Activated CD4-positive, CD25-positive, alpha-beta regulatory T cell treated with anti-CD3 and anti-CD28 coated beads, Interleukin-2, amount 50 U/mL, for 24 hours (primary cell): ENCODE measurements around the gene UBE2F.
"Not testable (repeated sequence)": the region's sequence is repeated elsewhere in the genome, so short reads cannot be mapped to it uniquely, and the experiment has no call there.

ENCODE experiments used
- ATAC-seq, 2 donors: fragments of 150-1000 bp; cut with Tn5 transposase; one replicate each; pipeline ENCODE4 v1.10.0; 2021; ENCODE audit warnings: mild to moderate bottlenecking in 1 of 2, moderate library complexity in 1 of 2

Gene UBE2F

DNA sequence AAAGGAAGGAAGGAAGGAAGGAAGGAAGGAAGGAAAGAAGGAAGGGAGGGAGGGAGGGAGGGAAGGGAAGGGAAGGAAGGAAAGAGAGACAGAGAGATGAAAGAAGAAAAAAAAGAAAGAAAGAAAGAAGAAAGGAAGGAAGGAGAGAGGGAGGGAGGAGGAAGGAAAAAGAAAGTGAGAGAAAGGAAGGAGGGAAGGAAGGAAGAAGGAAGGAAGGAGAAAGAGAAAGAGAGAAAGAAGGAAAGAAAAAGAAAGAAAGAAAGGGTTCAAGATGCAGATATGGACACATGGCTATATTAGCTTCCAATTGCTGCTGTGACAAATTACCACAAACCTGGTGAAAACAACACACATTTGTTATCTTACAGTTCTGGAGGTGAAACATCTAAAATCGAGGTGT lies 20.4 kb upstream of the UBE2F start:
- ATAC-seq = no peak

DNA sequence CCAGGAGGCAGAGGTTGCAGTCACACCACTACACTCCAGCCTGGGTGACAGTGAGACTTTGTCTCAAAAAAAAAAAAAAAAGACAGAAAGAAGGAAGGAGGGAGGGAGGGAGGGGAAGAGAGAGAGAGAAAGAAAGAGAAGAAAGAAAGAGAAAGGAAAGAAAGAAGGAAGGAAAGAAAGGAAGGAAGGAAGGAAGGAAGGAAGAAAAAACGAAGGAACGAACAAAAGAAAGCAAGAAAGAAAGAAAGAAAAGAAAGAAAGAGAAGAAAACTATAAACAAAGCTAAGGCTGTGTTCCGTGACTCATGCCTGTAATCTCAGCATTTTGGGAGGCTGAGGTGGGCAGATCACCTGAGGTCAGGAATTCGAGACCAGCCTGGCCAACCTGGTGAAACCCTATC lies 15.5 kb upstream of the UBE2F start:
- ATAC-seq = not testable (repeated sequence)

DNA sequence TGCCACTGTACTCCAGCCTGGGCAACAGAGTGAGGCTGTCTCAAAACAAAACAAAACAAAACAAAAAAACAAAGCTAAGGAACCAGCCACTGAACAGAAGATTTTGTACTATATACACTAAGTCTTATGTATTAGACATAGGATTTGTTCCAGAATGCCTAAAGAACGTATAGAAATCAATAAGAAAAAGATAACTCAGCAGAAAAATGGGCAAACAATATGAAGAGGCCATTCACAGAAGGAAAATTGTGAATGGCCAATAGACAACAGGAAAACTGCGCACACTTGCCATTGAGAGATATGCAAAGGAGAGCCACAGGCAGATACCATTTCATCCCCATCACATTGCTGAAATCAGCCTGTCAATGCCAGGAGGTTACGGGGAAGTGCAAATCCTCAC lies 14.9 kb upstream of the UBE2F start:
- no peak for ATAC-seq

DNA sequence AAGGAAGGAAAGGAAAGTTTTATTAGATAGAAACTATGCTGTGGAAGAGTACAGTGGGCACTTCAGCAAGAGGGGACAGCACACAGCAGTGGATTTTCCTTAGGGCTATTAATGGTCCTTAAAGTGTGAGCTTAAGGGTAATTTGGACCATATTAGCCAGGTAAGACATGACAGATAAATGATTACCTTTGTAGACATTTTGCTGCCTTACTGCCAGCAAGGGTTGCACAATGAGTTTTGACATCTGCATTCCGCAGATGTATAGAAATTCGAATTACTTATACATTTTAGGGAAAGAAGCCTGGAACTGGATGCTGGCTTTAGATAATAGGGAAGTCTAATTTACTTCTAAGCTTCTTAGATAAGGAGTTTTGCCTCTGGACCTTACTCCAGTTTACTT lies 14.0 kb upstream of the UBE2F start:
- no peak for ATAC-seq

DNA sequence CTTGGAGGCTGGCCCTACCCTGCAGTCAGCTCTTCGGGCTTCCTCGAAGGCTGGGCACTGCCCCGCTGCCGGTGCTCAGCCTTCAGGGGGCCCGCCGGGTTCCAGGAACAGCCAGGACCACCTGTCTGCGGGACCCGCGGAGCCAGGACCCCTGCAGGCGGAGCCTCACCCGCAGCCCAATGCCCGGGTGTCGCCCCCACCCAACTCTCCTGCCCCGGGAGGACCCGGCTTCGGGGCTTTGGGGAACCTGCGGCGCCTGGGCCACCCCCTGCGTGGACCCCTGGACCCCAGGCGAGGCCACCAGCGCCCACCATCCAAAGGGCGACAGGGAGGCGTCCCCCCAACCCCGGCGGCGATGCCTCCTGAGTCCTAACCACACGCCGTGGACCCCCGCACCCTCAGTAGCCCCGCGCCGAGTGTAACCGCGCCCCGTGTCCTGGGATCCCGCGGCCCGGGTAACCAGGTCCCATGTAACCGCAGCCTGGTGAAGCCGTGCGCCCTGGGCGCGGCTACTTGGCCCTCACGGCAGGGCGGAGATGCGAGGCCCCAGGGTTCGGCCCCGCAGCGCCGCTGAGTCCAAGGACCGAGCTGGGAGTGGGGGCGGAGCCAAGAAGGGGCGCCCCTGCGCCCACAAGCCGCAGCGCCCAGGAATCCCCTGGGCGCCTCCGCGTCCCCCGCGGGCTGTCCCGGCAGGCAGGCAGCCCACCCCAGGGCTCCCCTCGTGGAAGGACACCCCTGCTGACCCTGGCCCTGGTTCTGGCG lies 11.0 kb upstream of the UBE2F start:
- ATAC-seq = no peak

DNA sequence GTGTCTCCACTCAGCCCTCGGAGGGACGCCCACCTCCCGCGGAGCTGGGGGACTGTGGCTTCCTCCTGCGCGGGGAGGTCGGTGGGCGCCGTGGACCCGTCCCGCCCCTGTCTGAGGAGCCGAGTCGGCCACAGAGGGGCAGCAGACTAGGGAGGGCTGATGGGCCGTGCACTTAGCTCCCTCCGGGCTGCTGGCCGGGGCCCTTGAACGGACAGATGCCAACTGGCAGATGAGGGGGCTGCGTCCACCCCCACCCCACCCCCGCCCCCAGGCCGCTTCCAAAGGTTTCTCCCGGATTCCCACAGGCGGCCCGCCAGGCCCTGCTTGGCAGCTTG lies 10.4 kb upstream of the UBE2F start:
- no peak for ATAC-seq

DNA sequence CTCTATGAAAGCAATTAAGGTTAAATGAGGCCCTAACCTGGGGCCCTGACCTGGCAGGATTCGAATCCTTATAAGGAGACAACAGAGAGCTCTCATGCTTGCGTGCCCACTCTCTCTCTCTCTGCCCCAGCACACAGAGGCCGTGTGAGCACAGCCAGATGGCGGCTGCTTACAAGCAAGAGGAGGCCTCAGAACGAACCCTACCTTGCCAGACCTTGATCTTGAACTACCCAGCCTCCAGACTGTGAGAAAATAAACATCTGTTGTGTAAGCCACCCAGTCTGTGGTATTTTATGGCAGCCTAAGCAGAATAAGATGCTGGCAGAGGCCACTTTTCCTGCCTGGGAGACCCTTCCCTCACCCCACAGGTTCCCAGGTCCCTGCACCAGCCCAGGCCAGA lies 5.2 kb upstream of the UBE2F start:
- no peak for ATAC-seq

DNA sequence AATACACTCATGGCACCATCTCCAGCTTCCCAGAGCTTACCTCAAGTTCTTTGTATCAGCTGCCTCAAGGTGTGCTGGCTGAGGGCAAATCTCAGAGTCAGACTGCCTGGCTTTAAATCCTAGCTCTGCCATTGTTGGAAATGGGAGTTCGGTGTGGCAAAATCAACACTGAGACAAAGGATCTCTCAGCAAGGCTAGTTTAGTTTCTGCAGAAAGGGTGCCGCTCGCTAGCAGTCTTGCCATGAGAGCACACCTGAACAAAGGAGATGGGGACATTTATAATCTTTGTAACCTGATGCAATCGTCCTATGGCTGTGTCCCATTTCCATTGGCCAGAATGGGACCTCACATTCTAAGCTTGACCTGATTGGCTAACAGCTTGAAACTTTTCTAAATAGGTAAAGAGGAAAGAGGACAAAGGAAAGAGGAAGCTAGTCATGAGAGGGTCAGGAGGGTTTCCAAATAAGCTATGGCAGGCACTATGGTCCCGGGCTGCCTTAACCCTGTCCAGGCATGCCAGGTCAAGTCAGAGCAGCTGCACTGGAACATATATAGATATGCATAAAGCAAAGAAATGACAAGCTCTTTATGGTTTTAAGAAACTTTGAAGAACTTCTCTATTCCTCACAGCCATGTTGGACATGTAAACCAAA lies 4.3 kb upstream of the UBE2F start:
- no peak for ATAC-seq

DNA sequence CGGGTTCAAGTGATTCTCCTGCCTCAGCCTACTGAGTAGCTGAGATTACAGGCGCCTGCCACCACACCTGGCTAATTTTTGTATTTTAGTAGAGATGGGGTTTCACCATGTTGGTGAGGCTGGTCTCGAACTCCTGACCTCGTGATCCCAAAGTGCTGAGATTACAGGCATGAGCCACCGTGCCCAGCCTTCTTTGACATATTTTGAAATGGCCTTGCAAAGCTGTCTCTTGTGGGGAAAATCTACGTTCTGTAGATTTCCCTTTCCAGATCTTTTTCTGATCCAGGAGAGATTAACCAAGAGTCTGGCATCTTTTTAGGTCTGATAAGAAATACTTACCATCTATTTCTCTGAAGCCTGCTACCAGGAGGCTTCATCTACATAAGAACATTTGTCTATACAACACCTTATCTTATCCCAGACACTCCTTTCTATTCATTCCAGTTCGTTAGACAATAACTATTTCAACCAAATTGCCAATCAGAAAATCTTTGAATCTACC lies 3.3 kb upstream of the UBE2F start:
- ATAC-seq = not testable (repeated sequence)

DNA sequence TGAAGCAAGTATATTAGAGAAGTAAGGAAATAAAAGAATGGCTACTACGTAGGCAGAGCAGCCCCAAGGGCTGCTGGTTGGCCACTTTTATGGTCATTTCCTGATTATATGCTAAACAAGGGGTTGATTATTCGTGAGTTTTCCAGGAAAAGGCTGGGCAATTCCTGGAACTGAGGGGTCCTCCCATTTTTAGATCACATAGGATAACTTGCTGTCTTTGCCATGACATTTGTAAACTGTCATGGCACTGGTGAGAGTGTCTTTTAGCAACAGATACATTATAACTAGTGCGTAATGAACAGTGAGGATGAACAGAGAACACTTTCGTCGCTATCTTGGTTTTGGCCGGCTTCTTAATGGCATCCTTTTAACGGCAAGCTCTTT lies 2.6 kb upstream of the UBE2F start:
- ATAC-seq = no peak

DNA sequence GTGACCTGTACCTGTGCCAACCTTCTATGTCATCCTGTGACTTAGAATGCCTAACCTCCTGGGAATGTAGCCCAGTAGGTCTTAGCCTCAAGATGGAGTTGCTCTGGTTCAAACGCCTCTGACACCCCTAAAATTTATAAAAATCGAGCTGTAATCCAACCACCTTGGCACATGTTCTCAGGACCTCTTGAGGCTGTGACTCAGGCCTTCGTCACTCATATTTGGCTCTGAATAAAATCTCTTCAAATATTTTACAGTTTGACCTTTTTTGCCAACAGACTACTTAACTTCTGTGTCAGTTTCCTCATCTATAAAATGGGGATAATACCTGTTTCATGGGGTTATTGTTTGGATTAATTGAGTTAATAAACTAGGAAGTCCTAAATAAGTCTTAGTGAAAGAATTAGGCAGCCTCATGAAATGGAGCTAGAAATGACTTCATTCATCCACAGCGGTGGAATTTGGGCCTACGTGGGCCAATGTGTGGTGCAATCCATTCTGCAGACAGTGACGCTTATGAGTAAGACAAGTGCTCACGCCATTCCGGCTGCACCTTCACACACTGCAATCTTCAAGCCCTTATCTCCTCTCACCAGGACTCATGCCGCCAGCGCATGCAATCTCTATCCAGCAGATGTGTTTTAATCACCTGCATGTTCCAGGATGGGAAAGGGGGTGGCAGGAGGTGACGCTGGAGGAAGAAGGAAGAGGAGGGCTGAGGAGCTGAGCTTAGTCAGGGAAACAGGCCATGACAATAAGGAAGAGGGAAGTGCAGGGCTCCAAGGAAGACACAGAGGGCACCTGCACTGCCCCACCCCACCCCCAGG lies 2.0 kb upstream of the UBE2F start:
- no peak for ATAC-seq

DNA sequence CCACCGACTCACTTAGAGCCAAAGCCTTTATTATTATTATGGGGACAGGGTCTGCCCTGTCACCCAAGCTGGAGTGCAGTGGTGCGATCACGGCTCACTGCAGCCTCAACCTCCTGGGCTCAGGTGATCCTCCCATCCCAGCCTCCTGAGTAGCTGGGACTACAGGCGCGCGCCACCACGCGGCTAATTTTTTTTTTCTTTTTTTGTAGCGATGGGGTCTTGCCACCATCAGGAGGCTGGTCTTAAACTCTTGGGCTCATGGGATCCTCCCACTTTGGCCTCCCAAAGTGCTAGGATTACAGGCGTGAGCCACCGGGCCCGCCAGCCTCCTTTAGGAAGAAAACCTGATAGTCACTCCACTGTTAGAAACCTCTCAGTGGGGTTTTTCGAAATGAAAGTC lies 970 bp upstream of the UBE2F start:
- ATAC-seq = not testable (repeated sequence)

DNA sequence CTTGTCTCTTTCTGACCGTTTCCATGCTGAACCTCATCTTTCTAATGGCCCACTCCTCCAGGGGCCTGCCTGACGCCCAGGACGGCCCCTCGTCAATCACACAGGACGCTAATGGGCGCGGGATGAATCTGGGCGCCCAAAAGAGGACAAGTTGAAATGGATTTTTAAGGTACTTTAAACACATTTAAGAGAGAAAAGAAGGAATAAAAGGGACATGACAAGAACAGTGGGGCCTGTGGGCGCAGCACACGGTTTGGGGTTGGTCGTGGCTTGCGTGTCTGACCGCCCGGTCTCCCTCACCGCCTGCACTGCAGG lies 607 bp upstream of the UBE2F start:
- peak in 1 of 2 donors; percentile 3 for ATAC-seq

DNA sequence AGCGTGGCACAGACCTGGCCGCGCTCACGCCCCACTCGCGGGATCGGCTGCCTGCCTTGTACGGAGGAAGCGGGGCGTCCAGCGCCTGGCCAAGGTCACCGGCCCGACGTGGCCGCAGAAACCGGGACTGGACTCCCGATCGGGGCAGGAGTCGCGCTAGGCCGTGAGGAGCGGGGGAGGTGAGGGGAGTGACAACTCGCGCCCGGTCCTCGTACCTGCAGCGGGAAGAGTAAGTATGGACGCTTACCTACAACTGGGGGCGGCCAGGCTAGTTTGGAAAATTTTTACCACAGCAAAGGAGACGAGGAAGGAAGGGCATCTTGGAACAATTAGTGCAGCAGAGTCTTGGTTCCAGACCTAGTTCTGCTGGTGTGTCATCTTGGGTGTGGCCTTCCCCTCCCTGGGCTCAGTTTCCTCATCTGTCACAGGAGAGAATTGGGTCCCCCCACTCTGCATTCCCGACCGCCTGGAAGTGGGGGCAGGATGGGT lies 693 bp downstream of the UBE2F start:
- ATAC-seq = no peak

DNA sequence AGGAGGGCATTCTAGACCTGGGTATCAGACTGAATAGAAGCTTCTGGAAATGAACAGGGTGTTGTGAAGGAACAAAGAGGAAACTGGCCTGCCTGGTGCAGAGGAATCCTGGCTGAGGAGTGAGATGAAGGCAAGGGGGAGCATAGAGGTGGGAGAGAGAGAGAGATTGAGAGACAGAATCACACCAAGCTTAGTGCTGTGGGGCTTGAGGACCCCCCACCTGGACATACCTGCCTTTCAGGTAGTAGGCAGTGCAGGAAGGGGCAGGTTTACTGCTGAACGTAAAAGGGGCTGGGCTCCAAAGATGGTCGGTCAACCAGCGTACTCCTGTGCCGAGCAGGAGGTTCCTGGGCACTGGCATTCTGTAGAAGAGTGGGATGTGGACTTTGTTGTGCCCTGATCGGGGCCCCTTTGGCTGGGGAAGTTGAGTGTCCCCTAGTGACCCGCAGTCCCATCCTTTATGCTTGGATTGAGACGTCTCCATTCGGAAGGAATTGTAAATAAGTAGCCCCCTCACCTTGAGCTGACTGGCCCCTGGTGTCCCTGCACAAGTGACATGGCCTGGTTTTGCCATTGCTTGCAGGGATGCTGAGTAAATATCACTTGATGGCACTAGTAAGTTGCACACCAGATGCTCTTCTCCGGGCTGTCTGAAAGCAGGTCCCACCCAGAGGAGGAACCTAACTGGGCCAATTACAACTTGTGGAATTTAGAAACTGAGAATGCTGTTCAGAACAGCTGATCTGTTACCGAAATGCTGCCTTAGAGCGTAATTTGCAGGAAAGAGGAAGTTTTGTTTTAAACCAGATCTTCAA lies 1.4 kb downstream of the UBE2F start:
- ATAC-seq = no peak

DNA sequence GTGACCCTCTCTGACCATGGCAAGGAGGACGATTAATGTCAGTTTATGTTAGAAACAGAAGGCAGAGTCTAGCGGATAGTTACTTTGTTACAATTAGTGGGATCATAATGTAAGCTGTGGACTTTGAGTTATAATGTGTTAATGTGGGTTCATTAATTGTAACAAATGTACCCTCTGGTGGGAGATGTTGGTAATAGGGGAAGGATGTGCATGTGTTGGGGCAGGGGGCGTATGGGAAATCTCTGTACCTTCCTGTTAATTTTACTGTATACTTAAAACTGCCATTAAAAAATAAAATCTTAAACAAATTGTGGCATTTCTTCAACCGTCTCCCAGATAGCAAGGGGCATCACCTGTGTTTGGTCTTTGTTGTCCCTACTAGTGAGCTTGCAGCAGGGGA lies 4.8 kb downstream of the UBE2F start:
- no peak for ATAC-seq

DNA sequence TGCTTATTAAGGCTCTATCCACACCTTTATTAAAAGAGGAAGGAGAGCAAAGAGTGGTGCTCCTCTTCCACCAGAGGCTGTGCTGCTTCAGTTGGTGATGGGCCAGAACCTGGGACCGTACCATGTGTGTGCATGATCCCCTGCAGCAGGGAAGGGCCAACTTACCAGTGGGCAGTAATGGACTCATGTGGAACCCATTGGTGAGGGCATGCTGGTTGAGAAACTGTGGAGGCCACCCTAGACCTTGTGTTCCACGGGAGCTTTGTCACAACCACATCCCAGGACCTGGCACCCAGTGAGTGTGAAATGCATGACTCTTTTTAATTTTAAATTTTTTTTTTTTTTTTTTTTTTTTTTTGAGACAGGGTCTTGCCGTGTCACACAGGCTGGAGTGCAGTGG lies 5.4 kb downstream of the UBE2F start:
- no peak for ATAC-seq

DNA sequence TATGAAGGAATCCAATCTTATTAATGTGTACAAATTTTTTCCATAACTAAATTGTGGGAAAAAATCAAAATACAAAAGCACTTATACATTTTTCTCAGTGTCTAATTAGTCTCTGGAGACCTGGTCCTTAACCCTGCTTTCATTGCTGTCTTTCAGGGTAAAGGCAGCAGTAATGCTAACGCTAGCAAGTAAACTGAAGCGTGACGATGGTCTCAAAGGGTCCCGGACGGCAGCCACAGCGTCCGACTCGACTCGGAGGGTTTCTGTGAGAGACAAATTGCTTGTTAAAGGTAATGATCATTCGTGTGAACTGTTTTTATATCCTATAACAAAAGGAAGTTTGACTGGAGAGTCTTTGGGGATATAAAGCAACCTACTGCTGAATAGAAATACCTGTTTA lies 6.1 kb downstream of the UBE2F start:
- no peak for ATAC-seq

DNA sequence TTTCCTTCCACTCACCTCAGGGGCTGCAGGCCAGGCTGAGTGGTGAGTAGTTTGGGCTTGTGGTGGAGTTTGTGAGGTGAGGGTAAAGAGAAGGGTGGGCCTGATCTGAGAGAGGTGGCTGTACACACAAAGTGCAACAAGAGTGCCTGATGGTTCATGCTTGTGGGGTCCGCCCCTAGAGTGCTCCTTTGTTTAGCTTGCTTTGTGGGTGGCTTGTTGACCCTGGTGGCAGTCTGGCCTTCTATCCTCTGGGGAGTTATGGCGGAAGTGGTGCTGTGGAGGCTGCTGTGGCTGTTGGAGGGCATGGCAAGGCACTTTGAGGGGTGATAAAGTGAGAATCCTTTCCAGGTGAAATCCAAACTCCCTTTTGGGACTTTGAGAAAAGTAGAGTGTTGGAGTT lies 10.6 kb downstream of the UBE2F start:
- ATAC-seq = no peak

DNA sequence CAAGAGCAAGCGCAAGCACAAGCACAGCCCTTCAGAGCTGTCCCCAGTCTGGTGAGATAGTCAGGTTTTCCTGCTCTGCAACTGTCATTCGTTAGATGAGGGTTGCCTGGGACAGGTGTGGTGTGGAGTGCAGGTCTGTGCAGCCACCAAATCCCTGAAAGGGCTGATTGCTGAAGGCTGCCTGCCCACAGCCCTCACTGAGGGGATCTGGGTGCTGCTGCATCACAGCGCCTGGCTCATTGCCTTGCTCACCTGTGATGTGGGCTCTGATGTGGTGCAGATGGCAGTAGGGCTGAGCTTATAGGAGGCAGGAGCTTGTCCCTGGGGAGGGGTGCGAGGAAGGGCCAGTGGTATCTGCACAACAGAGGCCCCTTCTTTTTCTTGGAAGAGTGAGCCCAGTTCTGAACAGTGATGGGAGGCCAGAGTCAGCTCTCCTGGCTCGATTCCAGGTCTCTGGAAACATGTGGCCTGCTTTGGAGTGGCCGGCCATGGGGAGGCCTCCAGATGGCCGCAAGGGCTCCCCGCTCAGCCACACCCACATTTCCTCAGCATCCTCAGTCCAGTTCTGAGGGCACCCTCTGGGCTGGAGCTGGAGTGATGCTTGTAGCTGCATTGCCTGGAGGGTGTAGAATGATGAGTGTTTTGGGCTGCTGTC lies 11.4 kb downstream of the UBE2F start:
- no peak for ATAC-seq

DNA sequence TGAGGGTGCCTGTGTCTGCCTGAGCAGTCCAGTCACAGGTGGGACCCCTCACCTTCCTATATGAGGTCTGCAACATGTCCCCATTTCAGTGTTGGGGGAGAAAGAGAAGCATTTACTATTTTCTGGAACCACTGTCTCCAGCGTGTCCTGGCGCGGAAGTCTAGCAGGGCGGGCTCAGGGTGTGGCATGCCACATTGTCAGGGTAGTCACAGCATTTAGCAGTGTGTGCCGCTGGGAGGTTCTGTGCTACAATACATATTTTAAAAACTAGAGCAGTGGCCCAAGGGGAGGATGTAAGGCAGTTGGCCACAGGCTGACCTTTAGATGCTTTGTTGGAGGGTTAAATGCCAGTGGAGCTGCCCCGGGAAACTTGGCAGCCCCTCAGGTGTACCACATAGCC lies 12.5 kb downstream of the UBE2F start:
- no peak for ATAC-seq

DNA sequence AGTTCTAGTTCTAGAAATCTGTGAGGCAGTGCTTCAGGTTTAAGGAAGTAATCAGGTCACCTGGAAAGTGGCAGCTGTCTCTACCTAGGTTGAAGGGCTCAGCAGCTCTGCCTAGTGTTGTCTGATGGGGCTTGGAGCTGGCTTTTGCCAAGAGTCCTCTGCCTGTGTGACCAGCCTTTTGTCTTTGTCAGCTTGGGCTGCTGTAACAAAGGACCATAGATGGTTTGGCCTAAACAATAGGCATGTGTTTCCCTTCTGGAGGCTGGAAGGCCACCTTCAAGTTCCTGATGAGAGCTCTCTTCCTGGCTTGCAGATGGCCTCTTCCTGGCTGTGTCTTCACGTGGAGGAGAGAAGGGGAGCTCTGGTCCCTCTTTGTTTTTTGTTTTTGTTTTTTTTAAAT lies 13.3 kb downstream of the UBE2F start:
- no peak for ATAC-seq
